ENCODE data around the gene TMOD1.
"Not testable (repeated sequence)": the region's sequence is repeated elsewhere in the genome, so short reads cannot be mapped to it uniquely, and the experiment has no call there.

Gene TMOD1

GRCh38 chr9:97594381-97594921, 93.0 kb downstream of the TMOD1 start:
- no peak for DNase-seq (ENCODE audit: low spot score)

GRCh38 chr9:97596906-97597305, 95.4 kb downstream of the TMOD1 start:
- no peak for DNase-seq (ENCODE audit: low spot score)

- peak; percentile 75 for DNase-seq (ENCODE audit: low spot score)
Observed at GRCh38 chr9:97598461-97599288, 97.2 kb downstream of the TMOD1 start.

GRCh38 chr9:97599314-97599846, 97.9 kb downstream of the TMOD1 start:
- DNase-seq (ENCODE audit: low spot score), result no peak

GRCh38 chr9:97600531-97601227, 99.2 kb downstream of the TMOD1 start:
- DNase-seq (ENCODE audit: low spot score), result no peak

- no peak for DNase-seq (ENCODE audit: low spot score)
Observed at GRCh38 chr9:97601228-97601898, 99.9 kb downstream of the TMOD1 start.

- DNase-seq (ENCODE audit: low spot score), result no peak
Observed at GRCh38 chr9:97602430-97602829, 101.0 kb downstream of the TMOD1 start.

GRCh38 chr9:97604901-97605645, 103.6 kb downstream of the TMOD1 start:
- no peak for DNase-seq (ENCODE audit: low spot score)

GRCh38 chr9:97615439-97616072, 114.1 kb downstream of the TMOD1 start:
- DNase-seq (ENCODE audit: low spot score), result peak; percentile 74

- no peak for DNase-seq (ENCODE audit: low spot score)
Observed at GRCh38 chr9:97617939-97618416, 116.5 kb downstream of the TMOD1 start.

- not testable (repeated sequence) for DNase-seq (ENCODE audit: low spot score)
Observed at GRCh38 chr9:97620063-97620462, 118.6 kb downstream of the TMOD1 start.

GRCh38 chr9:97622483-97622882, 121.0 kb downstream of the TMOD1 start:
- not testable (repeated sequence) for DNase-seq (ENCODE audit: low spot score)

GRCh38 chr9:97623946-97624345, 122.5 kb downstream of the TMOD1 start:
- no peak for DNase-seq (ENCODE audit: low spot score)

GRCh38 chr9:97625620-97626019, 124.2 kb downstream of the TMOD1 start:
- DNase-seq (ENCODE audit: low spot score), result no peak

GRCh38 chr9:97627624-97628023, 126.2 kb downstream of the TMOD1 start:
- DNase-seq (ENCODE audit: low spot score), result no peak

- DNase-seq (ENCODE audit: low spot score), result no peak
Observed at GRCh38 chr9:97628668-97629067, 127.2 kb downstream of the TMOD1 start.

- DNase-seq (ENCODE audit: low spot score), result peak; percentile 65
Observed at GRCh38 chr9:97629156-97629555, 127.7 kb downstream of the TMOD1 start.

GRCh38 chr9:97630591-97630990, 129.1 kb downstream of the TMOD1 start:
- no peak for DNase-seq (ENCODE audit: low spot score)

GRCh38 chr9:97632248-97632984, 130.9 kb downstream of the TMOD1 start:
- DNase-seq (ENCODE audit: low spot score), result peak; percentile 64

All from COLO829 (cell line).